ENCODE results near the gene CAMK4.

CAMK4 gene

GRCh38 chr5:111282798-111283197 is 58.6 kb downstream of the CAMK4 start:
- ATAC-seq (ENCODE audit: low read depth), result no peak
- Histone ChIP-seq H3K4me1 (ENCODE audit: insufficient read depth, poor library complexity, severe bottlenecking) (no peaks in the 10 kb centered on the region), H3K4me3 (ENCODE audit: severe bottlenecking) (no peak overlapping the region), H3K27me3 (ENCODE audit: insufficient read depth, poor library complexity, severe bottlenecking) (no peaks in the 10 kb centered on the region), H3K36me3 (ENCODE audit: low read depth) (no peaks in the 10 kb centered on the region), H3K9me3 (ENCODE audit: severe bottlenecking) (no peaks in the 10 kb centered on the region), H3K27ac (ENCODE audit: poor library complexity, severe bottlenecking) (no peak overlapping the region)
- TF ChIP-seq CTCF (IDR thresholded peaks at IDR 0.05; ENCODE audit: poor library complexity, severe bottlenecking), result no peak
- DNase-seq (ENCODE audit: low spot score), result no peak

GRCh38 chr5:111284825-111285224 is 60.6 kb downstream of the CAMK4 start:
- TF ChIP-seq CTCF (IDR thresholded peaks at IDR 0.05; ENCODE audit: poor library complexity, severe bottlenecking), result no peak
- H3K27ac ChIP-seq (ENCODE audit: poor library complexity, severe bottlenecking), result no peak overlapping the region
- H3K27me3 ChIP-seq (ENCODE audit: insufficient read depth, poor library complexity, severe bottlenecking), result no peaks in the 10 kb centered on the region
- H3K4me1 ChIP-seq (ENCODE audit: insufficient read depth, poor library complexity, severe bottlenecking), result no peaks in the 10 kb centered on the region
- H3K9me3 ChIP-seq (ENCODE audit: severe bottlenecking), result no peaks in the 10 kb centered on the region
- H3K4me3 ChIP-seq (ENCODE audit: severe bottlenecking), result no peak overlapping the region
- DNase-seq (ENCODE audit: low spot score), result no peak
- H3K36me3 ChIP-seq (ENCODE audit: low read depth), result no peaks in the 10 kb centered on the region
- no peak for ATAC-seq (ENCODE audit: low read depth)

- no peaks in the 10 kb centered on the region for H3K9me3 ChIP-seq (ENCODE audit: severe bottlenecking)
- no peak for TF ChIP-seq CTCF (IDR thresholded peaks at IDR 0.05; ENCODE audit: poor library complexity, severe bottlenecking)
- ATAC-seq (ENCODE audit: low read depth), result no peak
Observed at GRCh38 chr5:111294551-111294950, 70.4 kb downstream of the CAMK4 start.

DNA sequence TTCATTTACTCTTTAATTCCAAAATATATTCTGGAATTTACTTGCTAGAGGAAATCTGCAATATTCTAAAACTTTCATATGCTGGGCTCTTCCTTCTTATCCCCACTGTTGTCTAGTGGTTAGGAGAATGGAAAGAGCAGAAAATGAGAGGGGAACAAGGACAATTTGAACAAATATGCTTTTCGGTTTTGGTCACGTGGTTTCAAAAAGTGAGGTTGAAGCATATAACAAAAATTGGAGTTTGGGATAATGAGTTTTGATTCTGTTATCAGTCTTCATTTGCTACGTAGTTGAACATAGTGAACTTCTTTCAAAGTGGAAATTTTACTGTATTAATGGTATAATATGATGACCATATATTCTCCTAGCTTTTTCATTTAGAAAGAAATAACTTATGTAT is 71.5 kb downstream of the CAMK4 start:
- H3K9me3 ChIP-seq (ENCODE audit: severe bottlenecking), result no peaks in the 10 kb centered on the region
- H3K27me3 ChIP-seq (ENCODE audit: insufficient read depth, poor library complexity, severe bottlenecking), result no peaks in the 10 kb centered on the region
- DNase-seq (ENCODE audit: low spot score), result no peak
- no peak overlapping the region for H3K27ac ChIP-seq (ENCODE audit: poor library complexity, severe bottlenecking)
- no peaks in the 10 kb centered on the region for H3K36me3 ChIP-seq (ENCODE audit: low read depth)
- ATAC-seq (ENCODE audit: low read depth), result no peak
- no peaks in the 10 kb centered on the region for H3K4me1 ChIP-seq (ENCODE audit: insufficient read depth, poor library complexity, severe bottlenecking)
- no peak overlapping the region for H3K4me3 ChIP-seq (ENCODE audit: severe bottlenecking)
- no peak for TF ChIP-seq CTCF (IDR thresholded peaks at IDR 0.05; ENCODE audit: poor library complexity, severe bottlenecking)

More at GRCh38 chr5:111294551-111294950, 70.4 kb downstream of the CAMK4 start:
- Histone ChIP-seq H3K36me3 (ENCODE audit: low read depth) (no peaks in the 10 kb centered on the region), H3K27me3 (ENCODE audit: insufficient read depth, poor library complexity, severe bottlenecking) (no peaks in the 10 kb centered on the region), H3K4me1 (ENCODE audit: insufficient read depth, poor library complexity, severe bottlenecking) (no peaks in the 10 kb centered on the region), H3K27ac (ENCODE audit: poor library complexity, severe bottlenecking) (no peak overlapping the region), H3K4me3 (ENCODE audit: severe bottlenecking) (no peak overlapping the region)
- no peak for DNase-seq (ENCODE audit: low spot score)

- no peaks in the 10 kb centered on the region for H3K9me3 ChIP-seq (ENCODE audit: severe bottlenecking)
- no peak for ATAC-seq (ENCODE audit: low read depth)
- H3K4me3 ChIP-seq (ENCODE audit: severe bottlenecking), result no peak overlapping the region
- H3K27ac ChIP-seq (ENCODE audit: poor library complexity, severe bottlenecking), result no peak overlapping the region
- H3K4me1 ChIP-seq (ENCODE audit: insufficient read depth, poor library complexity, severe bottlenecking), result peaks cover 4% of the 10 kb centered on the region
- H3K27me3 ChIP-seq (ENCODE audit: insufficient read depth, poor library complexity, severe bottlenecking), result no peaks in the 10 kb centered on the region
- TF ChIP-seq CTCF (IDR thresholded peaks at IDR 0.05; ENCODE audit: poor library complexity, severe bottlenecking), result no peak
- DNase-seq (ENCODE audit: low spot score), result no peak
- H3K36me3 ChIP-seq (ENCODE audit: low read depth), result no peaks in the 10 kb centered on the region
Observed at GRCh38 chr5:111296570-111296969, 72.4 kb downstream of the CAMK4 start.
